Endodermal cell (in vitro differentiated cells): ENCODE results near the gene EYS. TPM values are rescaled to one million over a fixed set of nuclear protein-coding genes. Genes with fewer than 3 reads are reported as not detected.

ENCODE experiments used
- DNase-seq: peaks from one replicate; pipeline ENCODE4 v3.0.0-alpha.2; 2017
- H3K27ac ChIP-seq: 2 replicates; pipeline ENCODE4 v1.5.1; 2013; ENCODE audit warnings: mild to moderate bottlenecking, low read depth, low read length, moderate library complexity
- H3K27me3 ChIP-seq: 2 replicates; pipeline ENCODE4 v1.6.1; 2013; ENCODE audit warnings: mild to moderate bottlenecking, low read length, moderate library complexity; ENCODE audit not compliant: insufficient read depth, control insufficient read depth, poor library complexity, severe bottlenecking
- H3K36me3 ChIP-seq: 2 replicates; pipeline ENCODE4 v1.7.0; 2013; ENCODE audit warnings: mild to moderate bottlenecking, low read length, moderate library complexity; ENCODE audit not compliant: control insufficient read depth, insufficient read depth
- H3K4me1 ChIP-seq: one replicate; pipeline ENCODE4 v1.7.0; 2013; ENCODE audit warnings: low read length; ENCODE audit not compliant: control insufficient read depth, insufficient read depth
- H3K4me3 ChIP-seq: 2 replicates; pipeline ENCODE4 v1.5.1; 2013; ENCODE audit warnings: mild to moderate bottlenecking, low read length, moderate library complexity
- H3K9ac ChIP-seq: 2 replicates; pipeline ENCODE4 v1.6.1; 2013; ENCODE audit warnings: mild to moderate bottlenecking, low read length, moderate library complexity; ENCODE audit not compliant: poor library complexity, severe bottlenecking; ENCODE audit errors: extremely low read depth
- H3K9me3 ChIP-seq: 2 replicates; pipeline ENCODE4 v1.6.1; 2013; ENCODE audit warnings: mild to moderate bottlenecking, low read length, moderate library complexity; ENCODE audit not compliant: control insufficient read depth
- H3K27ac Mint-ChIP-seq: 2 replicates; pipeline ENCODE4 v1.8.0; 2020; ENCODE audit warnings: mixed read lengths
- H3K27me3 Mint-ChIP-seq: 2 replicates; pipeline ENCODE4 v1.8.0; 2021; ENCODE audit warnings: mild to moderate bottlenecking, mixed read lengths; ENCODE audit not compliant: insufficient read depth
- H3K36me3 Mint-ChIP-seq: 2 replicates; pipeline ENCODE4 v1.8.0; 2020; ENCODE audit warnings: low read depth, mixed read lengths
- H3K4me1 Mint-ChIP-seq: 2 replicates; pipeline ENCODE4 v1.8.0; 2020; ENCODE audit warnings: mixed read lengths
- H3K4me3 Mint-ChIP-seq: 2 replicates; pipeline ENCODE4 v1.8.0; 2020; ENCODE audit warnings: mild to moderate bottlenecking, moderate library complexity, mixed read lengths
- H3K9me3 Mint-ChIP-seq: 2 replicates; pipeline ENCODE4 v1.8.0; 2020; ENCODE audit warnings: mild to moderate bottlenecking, mixed read lengths
- CTCF ChIP-seq: fragments of 200-600 bp; sonication (generic); conservative IDR thresholded peaks from 2 replicates; pipeline ENCODE4 v1.5.0; 2021; ENCODE audit warnings: antibody characterized with exemption, mild to moderate bottlenecking
- WGBS, 2 experiments: methylation state at CpG; one replicate each; pipeline versions ENCODE4 v1.1.5 to v1.1.7; 2013; ENCODE audit warnings: missing lambda C conversion rate in 2 of 2, mixed read lengths in 1 of 2; ENCODE audit not compliant: insufficient coverage in 1 of 2, insufficient read length in 1 of 2; 5-methylcytosine and 5-hydroxymethylcytosine counted together
- total RNA-seq, 2 donors: library from RNA; stranded (reverse); fragmentation: NEBNext Ultra II Directional in 1 of 2; extraction: Animal tissue kit (Norgen Biotek cat#: 25700) in 1 of 2; gene quantifications; 2 replicates in 1 of 2; 3 replicates in 1 of 2; pipeline ENCODE4 v1.2.1, GENCODE V29; 2021

EYS gene
- total RNA-seq, 2 donors from 2014 or later: 0.31 to 0.70 TPM

- Histone ChIP-seq H3K9me3 (no peaks in the 10 kb centered on the region), H3K36me3 (no peaks in the 10 kb centered on the region), H3K4me1 (no peaks in the 10 kb centered on the region), H3K27me3 (no peaks in the 10 kb centered on the region), H3K4me3 (no peak overlapping the region), H3K9ac (no peak overlapping the region), H3K27ac (no peak overlapping the region)
- H3K4me1 Mint-ChIP-seq: no peaks in the 10 kb centered on the region
- no peaks in the 10 kb centered on the region for H3K9me3 Mint-ChIP-seq
- no peak for DNase-seq
- H3K27ac Mint-ChIP-seq: no peak overlapping the region
- WGBS, 2 experiments: 73% methylated on average over 2 of the region's 2 CpGs; no CpG with 5 or more reads in 1 of the 2 experiments
- H3K36me3 Mint-ChIP-seq: no peaks in the 10 kb centered on the region
- TF ChIP-seq CTCF: no peak
- no peak overlapping the region for H3K4me3 Mint-ChIP-seq
- no peaks in the 10 kb centered on the region for H3K27me3 Mint-ChIP-seq
These were observed 1560.2 kb downstream of the EYS start for GRCh38 chr6:64146876-64147275.

- no peak overlapping the region for H3K9ac ChIP-seq
- TF ChIP-seq CTCF: no peak
- Mint-ChIP-seq H3K27me3 (no peaks in the 10 kb centered on the region), H3K4me1 (no peaks in the 10 kb centered on the region), H3K4me3 (no peak overlapping the region), H3K9me3 (no peaks in the 10 kb centered on the region), H3K36me3 (no peaks in the 10 kb centered on the region), H3K27ac (no peak overlapping the region)
- H3K27ac ChIP-seq: no peak overlapping the region
- DNase-seq: no peak
- no peaks in the 10 kb centered on the region for H3K9me3 ChIP-seq
- H3K27me3 ChIP-seq: no peaks in the 10 kb centered on the region
- no peaks in the 10 kb centered on the region for H3K36me3 ChIP-seq
- H3K4me3 ChIP-seq: no peak overlapping the region
- no CpG with 5 or more reads among the region's 1 CpG for WGBS, 2 experiments
- no peaks in the 10 kb centered on the region for H3K4me1 ChIP-seq
These were observed 1560.9 kb downstream of the EYS start for GRCh38 chr6:64146094-64146493.

- no peak for TF ChIP-seq CTCF
These were observed 1561.4 kb downstream of the EYS start for GRCh38 chr6:64145658-64146057.

More at GRCh38 chr6:64145658-64146057, 1561.4 kb downstream of the EYS start:
- H3K9me3 Mint-ChIP-seq: no peaks in the 10 kb centered on the region
- no peak for DNase-seq
- no peak overlapping the region for H3K4me3 Mint-ChIP-seq
- Histone ChIP-seq H3K9me3 (no peaks in the 10 kb centered on the region), H3K4me3 (no peak overlapping the region), H3K27me3 (no peaks in the 10 kb centered on the region), H3K9ac (no peak overlapping the region), H3K27ac (no peak overlapping the region), H3K36me3 (no peaks in the 10 kb centered on the region), H3K4me1 (no peaks in the 10 kb centered on the region)
- H3K27me3 Mint-ChIP-seq: no peaks in the 10 kb centered on the region
- H3K4me1 Mint-ChIP-seq: no peaks in the 10 kb centered on the region
- H3K27ac Mint-ChIP-seq: no peak overlapping the region
- H3K36me3 Mint-ChIP-seq: no peaks in the 10 kb centered on the region
- 90 to 93% methylated on average over 2 of the region's 2 CpGs for WGBS, 2 experiments
